GM10266 (cell line): ENCODE results near the gene ZNF26.

Experiments used
- DNase-seq: peaks from one replicate; pipeline ENCODE4 v3.0.0; 2012; ENCODE audit errors: extremely low spot score
- CTCF ChIP-seq: IDR thresholded peaks from 2 replicates; pipeline ENCODE4 v1.5.1; 2012; ENCODE audit warnings: mild to moderate bottlenecking, low read depth; ENCODE audit not compliant: control insufficient read depth, insufficient read depth; ENCODE audit errors: missing control alignments

Gene ZNF26

DNA sequence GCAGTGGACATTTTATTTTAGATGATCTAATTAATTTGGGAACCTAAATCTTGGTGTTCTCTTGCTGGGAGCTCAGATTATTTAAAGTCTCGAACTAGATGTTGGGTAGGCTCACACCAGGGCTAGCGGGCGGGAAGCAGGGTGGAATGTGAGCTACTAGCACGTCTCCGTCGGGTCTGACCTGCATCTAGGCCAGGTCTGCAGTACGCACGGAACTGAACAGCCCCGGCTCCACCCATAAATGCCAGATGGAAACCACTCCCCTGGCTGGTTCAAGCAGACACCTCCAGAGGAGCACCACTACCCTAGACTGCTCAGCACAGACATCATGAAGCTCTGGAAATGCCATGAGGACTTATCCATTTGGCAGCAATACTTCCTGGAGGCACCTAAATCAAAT, 40.4 kb upstream of the ZNF26 start:
- TF ChIP-seq CTCF = no peak
- no peak for DNase-seq

GRCh38 chr12:132946246-132946820, 39.8 kb upstream of the ZNF26 start:
- no peak for DNase-seq
- no peak for TF ChIP-seq CTCF

- TF ChIP-seq CTCF = no peak
- DNase-seq = no peak
Observed at GRCh38 chr12:132948146-132949066, 37.8 kb upstream of the ZNF26 start.

GRCh38 chr12:132949936-132950837, 36.0 kb upstream of the ZNF26 start:
- DNase-seq = no peak

GRCh38 chr12:132950844-132951535, 35.2 kb upstream of the ZNF26 start:
- DNase-seq = no peak

More at GRCh38 chr12:132949936-132950837, 36.0 kb upstream of the ZNF26 start:
- TF ChIP-seq CTCF = no peak

More at GRCh38 chr12:132950844-132951535, 35.2 kb upstream of the ZNF26 start:
- TF ChIP-seq CTCF = no peak
